ENCODE measurements around the gene TTLL9. TPM values are rescaled to one million over a fixed set of nuclear protein-coding genes. Genes with fewer than 3 reads are reported as not detected.
"Not testable (repeated sequence)": the region's sequence is repeated elsewhere in the genome, so short reads cannot be mapped to it uniquely, and the experiment has no call there.

The TTLL9 gene
- polyA plus RNA-seq, 1 of the 3 experiments (the other 2 are of a cell fraction): 0.23 TPM

DNA sequence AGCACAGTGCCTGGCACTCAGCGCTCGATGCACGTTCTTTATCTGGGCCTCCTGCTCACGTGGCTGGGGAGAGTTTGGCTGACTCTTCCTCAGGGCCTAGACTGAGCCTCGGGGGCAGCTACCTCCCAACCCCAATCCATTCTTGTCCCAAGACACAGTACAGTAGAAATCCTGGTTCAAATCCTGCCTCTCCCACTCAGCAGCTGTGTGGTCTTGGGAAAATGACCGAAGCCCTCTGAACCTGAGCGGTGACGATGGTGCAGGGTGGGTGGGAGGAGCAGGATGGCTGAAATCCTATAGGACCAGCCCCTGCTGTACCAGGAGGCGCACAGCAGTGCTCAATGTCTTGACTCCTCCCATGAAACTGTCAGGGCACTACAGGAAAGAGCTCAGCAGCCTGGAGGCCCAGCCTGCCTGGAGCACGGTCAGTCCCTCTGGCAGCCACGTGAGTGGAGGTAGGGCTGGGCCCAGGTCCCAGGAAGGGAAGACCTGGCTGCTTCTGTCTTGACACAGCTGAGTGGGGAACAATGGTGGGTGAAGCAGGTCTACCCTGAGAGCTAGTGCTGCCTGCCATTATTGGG is 49.9 kb downstream of the TTLL9 start:
- Histone ChIP-seq H3K79me2 (ENCODE audit: insufficient read depth) (no peaks in the 10 kb centered on the region), H3K27ac (ENCODE audit: low read depth in 2 of 2, low read length in 1 of 2) (no peak overlapping the region), H3K27me3 (ENCODE audit: insufficient read depth) (no peaks in the 10 kb centered on the region), H4K20me1 (ENCODE audit: insufficient read depth) (no peaks in the 10 kb centered on the region), H2AFZ (ENCODE audit: low read depth) (no peak overlapping the region), H3K36me3 (replicated peaks in 1 of 2; ENCODE audit: control insufficient read depth in 1 of 2, insufficient read depth in 2 of 2, low read length in 1 of 2) (no peaks in the 10 kb centered on the region), H3K4me1 (ENCODE audit: control insufficient read depth in 1 of 2, insufficient read depth in 2 of 2, low read depth in 1 of 2, low read length in 1 of 2) (peaks cover 0 to 8% of the 10 kb centered on the region in 2 experiments; a peak in 1 of 4 replicates), H3K4me2 (no peak overlapping the region), H3K4me3 (ENCODE audit: low read depth in 2 of 2, low read length in 1 of 2) (no peak overlapping the region), H3F3A (replicated peaks; ENCODE audit: insufficient read depth) (no peaks in the 10 kb centered on the region), H3K9me3 (no peaks in the 10 kb centered on the region), H3K9ac (no peak overlapping the region), H3K9me2 (no peaks in the 10 kb centered on the region)
- no peak for DNase-seq
- ChIA-PET CTCF (interaction anchor here (0.6 to 1.4 kb wide), 7 partner anchors 9 to 308 kb away, joined by 3 to 7 read pairs (median 3); partner anchors contain the start of gene PDRG1), POLR2A (no interaction called here)
- TF ChIP-seq TAF1 (IDR thresholded peaks at IDR 0.05; ENCODE audit: borderline replicate concordance, low read depth, low read length) (no peak), EZH2phosphoT487 (IDR thresholded peaks at IDR 0.05; ENCODE audit: borderline replicate concordance, low read depth) (no peak)
- WGBS (ENCODE audit: low lambda C conversion rate): 72% methylated on average over 8 of the region's 11 CpGs

DNA sequence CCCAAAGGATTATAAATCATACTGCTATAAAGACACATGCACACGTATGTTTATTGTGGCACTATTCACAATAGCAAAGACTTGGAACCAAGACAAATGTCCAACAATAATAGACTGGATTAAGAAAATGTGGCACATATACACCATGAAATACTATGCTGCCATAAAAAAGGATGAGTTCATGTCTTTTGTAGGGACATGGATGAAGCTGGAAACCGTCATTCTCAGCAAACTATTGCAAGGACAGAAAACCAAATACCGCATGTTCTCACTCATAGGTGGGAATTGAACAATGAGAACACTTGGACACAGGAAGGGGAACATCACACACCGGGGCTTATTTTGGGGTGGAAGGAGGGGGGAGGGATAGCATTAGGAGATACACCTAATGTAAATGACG is 51.0 kb downstream of the TTLL9 start:
- H3K9me2 ChIP-seq; H3K9me3 ChIP-seq; H3K4me1 ChIP-seq (ENCODE audit: control insufficient read depth in 1 of 2, insufficient read depth in 2 of 2, low read depth in 1 of 2, low read length in 1 of 2); H4K20me1 ChIP-seq (ENCODE audit: insufficient read depth); DNase-seq; POLR2A ChIA-PET; H3K36me3 ChIP-seq (replicated peaks in 1 of 2; ENCODE audit: control insufficient read depth in 1 of 2, insufficient read depth in 2 of 2, low read length in 1 of 2); H2AFZ ChIP-seq (ENCODE audit: low read depth); H3K9ac ChIP-seq; H3K4me3 ChIP-seq (ENCODE audit: low read depth in 2 of 2, low read length in 1 of 2); H3K27ac ChIP-seq (ENCODE audit: low read depth in 2 of 2, low read length in 1 of 2); H3K27me3 ChIP-seq (ENCODE audit: insufficient read depth); H3K79me2 ChIP-seq (ENCODE audit: insufficient read depth); CTCF ChIA-PET; H3F3A ChIP-seq (replicated peaks; ENCODE audit: insufficient read depth); H3K4me2 ChIP-seq: not testable (repeated sequence)
- 54% methylated on average over 5 of the region's 5 CpGs for WGBS (ENCODE audit: low lambda C conversion rate)

DNA sequence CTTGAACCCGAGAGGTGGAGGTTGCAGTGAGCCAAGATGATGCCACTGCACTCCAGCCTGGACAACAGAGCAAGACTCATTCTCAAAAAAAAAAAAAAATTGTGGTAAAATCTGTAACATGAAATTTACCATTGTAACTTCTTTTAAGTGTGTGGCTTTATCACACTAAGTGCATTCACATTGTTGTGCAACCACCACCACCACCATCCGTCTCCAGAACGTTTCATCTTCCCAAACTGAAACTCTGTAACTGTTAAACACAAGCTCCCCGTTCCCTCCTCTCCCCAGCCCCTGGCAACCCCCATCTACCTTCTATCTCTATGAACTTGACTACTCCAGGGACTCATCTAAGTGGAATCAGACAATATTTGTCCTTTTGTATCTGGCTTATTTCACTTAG is 51.7 kb downstream of the TTLL9 start:
- H3K4me1 ChIP-seq (ENCODE audit: control insufficient read depth in 1 of 2, insufficient read depth in 2 of 2, low read depth in 1 of 2, low read length in 1 of 2): peaks cover 0 to 5% of the 10 kb centered on the region in 2 experiments; a peak in 1 of 4 replicates
- H3K27ac ChIP-seq (ENCODE audit: low read depth in 2 of 2, low read length in 1 of 2): no peak overlapping the region
- TF ChIP-seq GABPA (IDR thresholded peaks at IDR 0.05; ENCODE audit: low read depth) (no peak), SMC3 (IDR thresholded peaks at IDR 0.05; ENCODE audit: low read depth, low read length) (no peak), TAF1 (IDR thresholded peaks at IDR 0.05; ENCODE audit: borderline replicate concordance, low read depth, low read length) (no peak), GATA2 (CRISPR knock-in tag; IDR thresholded peaks at IDR 0.05) (no peak), SIN3A (IDR thresholded peaks at IDR 0.05; ENCODE audit: borderline replicate concordance, low read depth, low read length) (no peak)
- TF ChIP-seq, protein P1, sequence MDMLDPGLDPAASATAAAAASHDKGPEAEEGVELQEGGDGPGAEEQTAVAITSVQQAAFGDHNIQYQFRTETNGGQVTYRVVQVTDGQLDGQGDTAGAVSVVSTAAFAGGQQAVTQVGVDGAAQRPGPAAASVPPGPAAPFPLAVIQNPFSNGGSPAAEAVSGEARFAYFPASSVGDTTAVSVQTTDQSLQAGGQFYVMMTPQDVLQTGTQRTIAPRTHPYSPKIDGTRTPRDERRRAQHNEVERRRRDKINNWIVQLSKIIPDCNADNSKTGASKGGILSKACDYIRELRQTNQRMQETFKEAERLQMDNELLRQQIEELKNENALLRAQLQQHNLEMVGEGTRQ (IDR thresholded peaks at IDR 0.05; ENCODE audit: borderline replicate concordance, low read depth, low read length): no peak
- TF ChIP-seq, protein P2, sequence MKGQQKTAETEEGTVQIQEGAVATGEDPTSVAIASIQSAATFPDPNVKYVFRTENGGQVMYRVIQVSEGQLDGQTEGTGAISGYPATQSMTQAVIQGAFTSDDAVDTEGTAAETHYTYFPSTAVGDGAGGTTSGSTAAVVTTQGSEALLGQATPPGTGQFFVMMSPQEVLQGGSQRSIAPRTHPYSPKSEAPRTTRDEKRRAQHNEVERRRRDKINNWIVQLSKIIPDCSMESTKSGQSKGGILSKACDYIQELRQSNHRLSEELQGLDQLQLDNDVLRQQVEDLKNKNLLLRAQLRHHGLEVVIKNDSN (IDR thresholded peaks at IDR 0.05; ENCODE audit: borderline replicate concordance, low read depth): no peak
- POLR2A ChIA-PET: no interaction called here
- no peak overlapping the region for H2AFZ ChIP-seq (ENCODE audit: low read depth)
- no peaks in the 10 kb centered on the region for H3K27me3 ChIP-seq (ENCODE audit: insufficient read depth)
- no peaks in the 10 kb centered on the region for H4K20me1 ChIP-seq (ENCODE audit: insufficient read depth)
- no peak overlapping the region for H3K9ac ChIP-seq
- WGBS (ENCODE audit: low lambda C conversion rate): 57% methylated on average over 4 of the region's 4 CpGs
- no peaks in the 10 kb centered on the region for H3K9me3 ChIP-seq
- DNase-seq: no peak
- H3K79me2 ChIP-seq (ENCODE audit: insufficient read depth): no peaks in the 10 kb centered on the region
- no peaks in the 10 kb centered on the region for H3F3A ChIP-seq (replicated peaks; ENCODE audit: insufficient read depth)
- H3K4me2 ChIP-seq: no peak overlapping the region
- H3K36me3 ChIP-seq (replicated peaks in 1 of 2; ENCODE audit: control insufficient read depth in 1 of 2, insufficient read depth in 2 of 2, low read length in 1 of 2): no peaks in the 10 kb centered on the region
- no peak overlapping the region for H3K4me3 ChIP-seq (ENCODE audit: low read depth in 2 of 2, low read length in 1 of 2)
- H3K9me2 ChIP-seq: no peaks in the 10 kb centered on the region
- CTCF ChIA-PET: interaction anchor here (1.0 to 1.5 kb wide), 3 partner anchors 19 to 89 kb away, joined by 3 to 6 read pairs (median 3); partner anchors contain the start of gene PDRG1

Measured in SK-N-SH (cell line).